ENCODE results near the gene OR10K2. TPM values are rescaled to one million over a fixed set of nuclear protein-coding genes. Genes with fewer than 3 reads are reported as not detected.
"Not testable (repeated sequence)": the region's sequence is repeated elsewhere in the genome, so short reads cannot be mapped to it uniquely, and the experiment has no call there.

Gene OR10K2
- total RNA-seq, result not detected in 2 replicates

- no peak for DNase-seq (ENCODE audit: low read depth, low spot score)
Measured at GRCh38 chr1:158426137-158426536, at the start of gene OR10K2. Gene OR10K2, minus strand, starts transcription at chr1:158426237. Its CDS starts 5,371 bp downstream, at chr1:158420866.

DNA sequence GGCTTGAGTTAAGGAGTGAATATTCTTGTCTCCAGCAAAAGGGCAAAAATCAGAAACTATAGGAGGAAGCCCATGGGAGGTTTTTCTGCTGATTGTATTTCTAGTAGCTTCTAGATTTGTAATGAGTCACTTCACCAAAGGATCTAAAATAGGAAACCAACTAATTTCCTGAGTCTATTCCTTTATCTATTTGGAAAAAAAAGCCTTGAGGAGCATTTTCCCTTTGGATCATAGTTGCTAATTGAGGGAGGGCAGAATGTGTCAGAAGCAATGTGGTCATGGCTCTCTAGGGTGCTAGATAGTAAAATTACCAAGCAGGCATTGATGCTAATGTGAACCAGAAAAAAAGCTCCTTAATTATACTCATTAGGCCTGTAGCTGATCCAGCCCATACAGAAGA, 45.9 kb upstream of the OR10K2 start, which contains the start of gene OR10R2:
Gene OR10R2 (plus strand): TSS at position 301 of the 400 bp plus-strand sequence. CDS start 106 bp downstream, outside the sequence.
- no peak for DNase-seq (ENCODE audit: low read depth, low spot score)

DNA sequence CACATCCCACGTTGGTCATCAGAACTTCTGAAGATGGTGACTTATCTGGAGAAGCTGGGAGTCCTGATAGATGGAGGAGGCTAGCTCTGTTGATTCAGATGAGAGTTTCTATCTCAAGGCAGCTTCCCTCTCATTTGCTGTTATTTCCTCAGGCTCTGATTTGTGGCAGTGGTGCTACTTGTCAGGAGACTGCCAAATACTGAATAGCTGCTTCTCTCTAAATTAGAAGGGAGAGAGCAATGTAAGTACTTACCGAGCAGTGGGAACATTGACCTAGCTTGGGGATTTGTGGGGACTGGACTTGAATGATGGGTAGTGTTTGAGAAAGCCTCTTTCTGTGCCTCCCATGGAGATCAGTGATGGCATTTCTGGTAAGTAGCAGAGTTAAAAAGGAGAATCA, 35.5 kb upstream of the OR10K2 start, which contains the start of gene OR10K1:
Gene OR10K1 (plus strand): TSS at position 301 of the 400 bp plus-strand sequence. CDS start 3,728 bp downstream, outside the sequence.
- no peak for DNase-seq (ENCODE audit: low read depth, low spot score)

GRCh38 chr1:158458263-158458662, 32.2 kb upstream of the OR10K2 start:
- DNase-seq (ENCODE audit: low read depth, low spot score), result no peak

- no peak for DNase-seq (ENCODE audit: low read depth, low spot score)
Measured at GRCh38 chr1:158457246-158457645, 31.2 kb upstream of the OR10K2 start.

DNA sequence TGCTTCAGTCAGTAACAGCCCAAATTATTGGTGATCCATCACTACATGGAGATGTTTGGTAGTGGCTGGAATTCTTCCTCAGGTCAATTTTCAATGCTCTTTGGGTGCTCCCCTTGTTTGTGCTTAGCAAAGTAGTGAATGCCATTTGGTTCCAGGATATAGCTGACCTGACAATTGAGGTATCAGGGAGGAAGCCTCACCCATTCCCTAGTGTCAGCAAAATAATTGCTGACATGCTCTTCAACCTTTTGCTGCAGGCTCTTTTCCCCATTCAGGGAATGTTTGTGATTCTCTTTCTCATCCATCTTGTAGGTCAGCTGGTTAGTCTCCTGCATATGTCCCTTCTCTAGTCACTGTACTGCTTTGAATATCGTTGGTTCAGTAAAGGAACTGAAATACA, 28.5 kb upstream of the OR10K2 start:
- DNase-seq (ENCODE audit: low read depth, low spot score), result no peak

DNA sequence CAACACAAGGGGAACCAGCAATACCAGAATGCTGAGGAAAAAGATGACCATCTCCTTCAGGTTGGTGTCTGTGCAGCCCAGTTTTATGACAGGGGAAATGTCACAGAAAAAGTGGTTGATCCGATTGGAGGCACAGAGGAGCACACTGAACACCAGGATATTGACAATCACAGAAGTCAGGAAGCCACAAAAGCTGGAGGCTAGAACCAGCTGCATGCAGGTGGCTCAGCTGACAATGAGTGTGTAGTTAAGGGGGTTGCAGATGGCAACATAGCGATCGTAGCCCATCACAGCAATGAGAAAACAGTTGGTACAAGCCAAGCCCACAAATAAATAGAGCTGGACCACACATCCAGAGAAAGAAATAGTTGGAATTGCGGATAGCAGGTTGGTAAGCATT, 19.3 kb upstream of the OR10K2 start:
- no peak for DNase-seq (ENCODE audit: low read depth, low spot score)

DNA sequence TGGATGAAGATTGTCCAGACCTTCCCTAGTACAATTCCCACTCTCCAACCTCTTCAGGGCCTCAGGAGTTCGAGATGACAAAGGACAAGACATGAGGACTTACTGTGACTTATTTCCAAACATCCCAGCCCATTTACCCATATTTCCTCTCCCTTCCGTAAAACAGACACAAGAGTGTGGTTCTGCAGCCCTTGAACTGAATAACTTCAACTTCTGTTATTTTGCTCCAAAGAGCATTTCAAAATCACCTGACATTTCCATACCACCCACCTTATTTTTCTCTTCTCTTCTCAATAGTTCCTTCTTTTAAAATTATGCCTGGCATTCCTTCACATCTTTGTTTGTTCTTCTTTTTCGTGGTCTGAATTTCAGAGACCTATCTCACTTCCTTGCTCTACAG, 8.7 kb upstream of the OR10K2 start:
- DNase-seq (ENCODE audit: low read depth, low spot score), result no peak

GRCh38 chr1:158430163-158430562, 4.1 kb upstream of the OR10K2 start:
- DNase-seq (ENCODE audit: low read depth, low spot score), result not testable (repeated sequence)

- no peak for DNase-seq (ENCODE audit: low read depth, low spot score)
Measured at GRCh38 chr1:158425027-158425426, 1.0 kb downstream of the OR10K2 start.

DNA sequence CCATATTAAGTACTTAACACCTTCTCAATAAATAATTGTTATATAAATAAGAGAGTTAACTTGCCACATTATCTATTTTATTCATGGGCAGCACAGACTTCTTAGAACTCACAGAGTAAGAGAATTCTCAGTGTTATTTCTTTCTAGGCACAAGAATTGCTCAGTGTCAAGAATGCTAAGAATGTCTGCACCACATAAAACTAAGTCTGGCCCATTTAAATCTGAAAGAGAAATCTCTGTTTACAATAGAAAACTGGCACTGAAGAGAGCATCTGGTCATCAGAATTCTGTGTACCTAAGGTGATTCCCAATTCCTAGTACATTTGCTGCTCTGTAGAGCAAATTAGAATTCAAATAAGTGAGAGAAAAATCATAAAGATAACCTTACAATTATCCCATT, 3.8 kb downstream of the OR10K2 start:
- DNase-seq (ENCODE audit: low read depth, low spot score), result no peak

DNA sequence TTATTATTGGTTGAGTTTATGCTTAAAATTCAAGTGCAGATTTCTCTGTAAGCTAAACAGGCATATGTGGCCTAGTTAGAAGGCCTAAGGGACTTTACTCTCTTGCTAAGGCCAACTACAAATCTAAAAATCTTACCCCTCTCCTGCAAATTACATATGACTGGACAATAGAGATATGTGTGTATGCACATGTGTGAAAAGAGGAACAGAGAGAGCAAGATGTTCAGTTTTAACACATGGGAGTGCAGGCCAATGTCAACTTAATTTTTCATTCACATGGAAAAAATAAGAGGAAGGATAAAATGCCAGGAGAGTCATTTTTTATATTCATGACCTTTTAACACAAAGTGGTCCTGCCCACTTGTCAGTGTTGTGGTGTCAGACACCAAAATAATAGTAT, 8.5 kb downstream of the OR10K2 start:
- no peak for DNase-seq (ENCODE audit: low read depth, low spot score)

DNA sequence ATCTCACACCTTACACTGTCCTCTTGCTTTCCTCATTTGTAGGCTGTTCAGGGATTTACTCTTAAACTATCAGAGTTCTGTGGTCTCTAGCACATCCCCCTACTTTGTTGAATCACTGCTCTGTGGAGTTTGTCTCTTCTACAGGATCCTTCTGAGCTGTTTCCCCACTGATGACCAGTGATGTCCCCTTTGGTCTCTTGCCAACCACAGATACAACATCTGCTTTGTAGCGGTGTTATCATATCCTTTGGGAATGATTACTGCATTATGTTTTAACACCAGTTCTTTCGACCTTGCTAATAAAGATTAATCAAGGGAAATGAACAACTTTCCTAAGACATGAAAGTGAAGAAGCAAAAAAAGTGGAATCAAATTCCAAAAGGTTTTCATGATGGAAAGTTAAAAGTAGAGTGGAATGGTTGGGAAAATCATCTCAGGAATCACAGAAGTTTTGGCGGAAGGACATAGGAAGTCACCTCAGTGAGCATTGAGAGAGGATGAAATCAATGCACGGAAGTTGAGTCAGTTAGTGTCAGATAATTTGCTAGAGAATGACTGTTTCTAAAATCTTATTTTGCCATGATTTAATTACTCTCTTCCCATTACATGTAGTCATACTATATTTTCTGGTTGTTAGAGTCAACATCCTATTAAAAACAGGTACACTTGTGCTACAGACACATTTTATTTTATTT, 11.2 kb downstream of the OR10K2 start:
- DNase-seq (ENCODE audit: low read depth, low spot score), result no peak

GRCh38 chr1:158407092-158407491, 18.9 kb downstream of the OR10K2 start:
- no peak for DNase-seq (ENCODE audit: low read depth, low spot score)

DNA sequence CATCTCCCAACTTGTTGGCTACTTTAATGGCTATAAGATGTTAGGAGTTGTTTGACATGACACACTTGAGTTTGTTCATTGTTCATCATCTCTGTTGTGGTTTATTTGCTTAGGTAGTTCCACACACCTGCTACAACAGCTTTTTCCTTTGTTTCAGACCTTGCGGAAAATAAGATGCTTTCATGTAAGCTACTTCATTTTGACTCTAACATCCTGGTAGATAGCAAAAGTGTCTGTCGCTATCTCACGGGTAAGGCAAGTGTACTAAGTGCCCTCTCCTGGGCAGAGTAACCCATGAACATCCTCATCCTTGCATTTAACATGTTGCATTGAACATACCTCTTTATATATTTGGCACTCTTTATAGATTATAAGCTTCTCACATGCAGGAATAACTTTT, 25.2 kb downstream of the OR10K2 start:
- DNase-seq (ENCODE audit: low read depth, low spot score), result no peak

DNA sequence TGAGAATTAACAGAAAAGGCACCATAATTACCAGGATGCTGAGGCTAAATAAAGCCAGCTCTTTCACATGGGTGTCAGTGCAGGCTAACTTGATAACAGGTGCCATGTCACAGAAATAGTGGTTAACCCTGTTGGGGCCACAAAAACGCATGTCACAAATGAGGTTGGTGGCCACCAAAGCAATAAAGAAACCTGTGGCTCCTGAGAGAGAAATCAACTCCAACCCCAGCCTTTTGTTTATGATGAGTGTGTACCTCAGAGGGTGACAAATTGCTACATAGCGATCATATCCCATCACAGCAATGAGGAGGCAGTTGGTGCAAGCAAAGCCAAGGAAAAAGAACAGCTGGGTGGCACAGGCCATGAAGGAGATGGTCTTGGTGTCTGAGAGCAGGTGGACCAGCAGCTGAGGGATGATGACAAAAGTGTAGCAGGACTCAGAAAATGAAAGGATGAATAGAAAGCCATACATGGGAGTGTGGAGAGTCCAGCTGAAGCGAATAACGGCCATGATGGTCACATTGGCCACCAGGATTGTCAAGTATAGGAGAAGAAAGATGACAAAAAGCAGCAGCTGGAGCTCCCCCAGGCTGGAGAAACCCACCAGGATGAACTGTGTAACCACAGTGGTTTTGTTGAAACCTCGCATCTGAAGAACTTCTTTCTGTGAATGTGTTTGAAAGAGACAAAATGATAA, 27.1 kb downstream of the OR10K2 start, which contains the start of gene OR10T2:
Gene OR10T2 (minus strand): TSS at position 649 of the 697 bp plus-strand sequence. CDS start 0 bp downstream, at position 649.
- no peak for DNase-seq (ENCODE audit: low read depth, low spot score)

GRCh38 chr1:158396646-158397045, 29.4 kb downstream of the OR10K2 start:
- DNase-seq (ENCODE audit: low read depth, low spot score), result no peak

DNA sequence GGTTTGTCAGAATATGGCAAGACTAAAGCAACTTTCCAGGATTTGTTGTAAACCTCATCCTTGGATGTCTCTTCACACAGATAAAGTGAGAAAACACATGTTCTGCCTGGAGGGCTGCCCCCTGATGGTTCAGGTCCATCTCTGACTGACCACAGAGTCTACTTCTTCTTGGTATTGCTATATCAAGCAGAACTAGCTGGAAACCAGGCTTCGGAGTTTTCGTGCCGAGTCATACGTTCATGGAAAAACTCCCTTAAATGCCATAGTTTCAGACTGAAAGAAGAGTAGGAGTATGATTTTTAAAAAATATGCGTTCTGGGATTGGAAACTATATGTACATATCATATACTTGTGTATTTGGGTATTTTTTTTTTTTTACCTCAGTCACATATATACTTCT, 32.6 kb downstream of the OR10K2 start:
- no peak for DNase-seq (ENCODE audit: low read depth, low spot score)

DNA sequence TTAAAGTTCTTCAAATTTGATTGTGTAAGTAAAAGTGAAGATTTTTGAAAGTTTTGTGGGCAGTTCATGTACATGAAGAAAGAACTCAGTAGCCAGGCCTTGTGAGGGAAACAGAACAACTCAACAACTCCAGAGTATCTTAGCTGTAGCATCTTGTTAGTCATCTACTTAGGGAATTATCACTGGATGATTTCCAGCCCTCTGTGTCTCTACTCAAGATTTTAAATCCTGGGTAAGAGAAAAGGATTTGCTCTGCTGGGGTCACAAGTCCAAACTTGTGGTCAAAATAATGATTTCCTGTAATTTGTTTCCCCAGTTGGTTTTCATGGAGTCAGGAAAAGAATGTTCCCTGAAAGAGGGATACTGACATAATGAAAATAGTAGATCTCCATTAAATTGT, 34.9 kb downstream of the OR10K2 start:
- no peak for DNase-seq (ENCODE audit: low read depth, low spot score)

GRCh38 chr1:158390331-158390730, 35.7 kb downstream of the OR10K2 start:
- DNase-seq (ENCODE audit: low read depth, low spot score), result no peak

DNA sequence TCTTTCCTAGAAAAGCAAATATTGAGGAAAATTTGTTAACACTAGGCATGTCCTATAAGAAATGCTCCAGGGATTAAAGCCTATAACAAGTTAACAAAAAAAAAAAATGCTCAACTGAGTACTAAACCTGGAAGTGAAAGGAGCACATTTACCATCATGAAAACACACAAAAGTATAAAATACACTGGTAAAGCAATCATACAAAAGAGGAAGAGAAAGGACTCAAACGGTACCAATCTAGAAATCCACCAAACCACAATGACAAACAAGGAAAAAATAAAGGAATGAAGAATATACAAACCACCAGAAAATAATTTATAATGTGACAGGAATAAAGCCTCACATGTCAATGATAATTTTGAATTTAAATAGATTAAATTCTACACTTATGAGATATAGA, 51.2 kb downstream of the OR10K2 start:
- no peak for DNase-seq (ENCODE audit: low read depth, low spot score)

DNA sequence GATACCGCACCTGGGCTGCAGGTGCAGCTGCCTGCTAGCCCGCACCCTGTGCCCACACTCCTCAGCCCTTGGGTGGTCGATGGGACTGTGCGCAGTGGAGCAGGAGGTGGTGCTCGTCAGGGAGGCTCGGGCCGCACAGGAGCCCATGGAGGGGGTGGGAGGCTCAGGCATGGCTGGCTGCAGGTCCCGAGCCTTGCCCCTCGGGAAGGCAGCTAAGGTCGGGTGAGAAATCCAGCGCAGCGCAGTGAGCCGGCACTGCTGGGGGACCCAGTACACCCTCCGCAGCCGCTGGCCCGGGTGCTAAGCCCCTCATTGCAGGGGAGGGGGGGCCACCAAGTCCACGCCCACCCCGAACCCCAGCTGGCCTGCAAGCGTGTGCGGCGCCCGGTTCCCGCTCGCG, 51.9 kb downstream of the OR10K2 start:
- DNase-seq (ENCODE audit: low read depth, low spot score), result not testable (repeated sequence)
